Measurements from ENCODE around the gene PEX6.

DNA sequence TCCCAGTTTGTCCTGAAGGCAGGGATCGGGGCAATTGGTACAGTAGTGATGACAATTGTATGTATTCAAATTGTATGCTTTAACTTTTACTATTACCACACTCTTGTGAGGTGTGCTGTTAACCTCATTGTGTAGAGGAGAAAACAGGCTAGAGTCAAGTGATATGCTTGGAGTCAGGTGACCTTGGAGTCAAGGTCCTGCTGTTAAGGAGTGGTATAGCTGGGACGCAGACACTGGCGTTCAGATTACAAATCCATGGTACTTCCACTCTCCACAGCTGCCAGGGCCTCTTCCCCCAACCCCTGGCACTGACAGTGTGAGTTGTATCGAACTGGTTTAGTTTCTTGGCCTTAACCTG is 39.2 kb downstream of the PEX6 start:
- TF ChIP-seq CTCF (conservative IDR thresholded peaks at IDR 0.05 in 1 of 2, IDR thresholded peaks at IDR 0.05 in 1 of 2; ENCODE audit: extremely low read depth in 1 of 2, insufficient read depth in 1 of 2, low read depth in 1 of 2, low read length in 2 of 2) (no peak), EZH2 (IDR thresholded peaks at IDR 0.05; ENCODE audit: borderline replicate concordance, low read length) (no peak)
